Neural progenitor cell (in vitro differentiated cells): ENCODE measurements around the gene MRPL24. TPM values are rescaled to one million over a fixed set of nuclear protein-coding genes. Genes with fewer than 3 reads are reported as not detected.

Experiments used
- DNase-seq: peaks from one replicate; pipeline ENCODE4 v3.0.0-alpha.2; 2016; ENCODE audit warnings: low spot score
- H2AFZ ChIP-seq: fragments of 200-600 bp; sonication (generic); replicated peaks from 2 replicates; pipeline ENCODE4 v1.6.1; 2016; ENCODE audit warnings: antibody characterized with exemption
- H3F3A ChIP-seq: fragments of 200-600 bp; sonication (generic); 2 replicates; pipeline ENCODE4 v1.6.1; 2016; ENCODE audit warnings: antibody characterized with exemption, low read depth
- H3K27ac ChIP-seq: fragments of 200-600 bp; sonication (generic); 2 replicates; pipeline ENCODE4 v1.5.1; 2016; ENCODE audit warnings: mild to moderate bottlenecking
- H3K27me3 ChIP-seq: fragments of 200-600 bp; sonication (generic); 2 replicates; pipeline ENCODE4 v1.6.1; 2016; ENCODE audit warnings: mild to moderate bottlenecking, moderate library complexity
- H3K36me3 ChIP-seq: fragments of 200-600 bp; sonication (generic); 2 replicates; pipeline ENCODE4 v1.5.1; 2016
- H3K4me1 ChIP-seq: fragments of 200-600 bp; sonication (generic); 2 replicates; pipeline ENCODE4 v1.6.1; 2016; ENCODE audit warnings: mixed run types
- H3K4me2 ChIP-seq: fragments of 200-600 bp; sonication (generic); 2 replicates; pipeline ENCODE4 v1.6.1; 2016
- H3K4me3 ChIP-seq: fragments of 200-600 bp; sonication (generic); 2 replicates; pipeline ENCODE4 v1.5.1; 2016
- H3K79me2 ChIP-seq: fragments of 200-600 bp; sonication (generic); 2 replicates; pipeline ENCODE4 v1.6.1; 2016; ENCODE audit warnings: low read depth
- H3K9ac ChIP-seq: fragments of 200-600 bp; sonication (generic); 2 replicates; pipeline ENCODE4 v1.6.1; 2016
- H3K9me3 ChIP-seq: fragments of 200-600 bp; sonication (generic); 2 replicates; pipeline ENCODE4 v1.5.1; 2016; ENCODE audit warnings: low read depth
- H4K20me1 ChIP-seq: fragments of 200-600 bp; sonication (generic); 2 replicates; pipeline ENCODE4 v1.6.1; 2016; ENCODE audit warnings: low read depth
- H3K27ac Mint-ChIP-seq: 3 replicates; pipeline ENCODE4 v1.8.0; 2021; ENCODE audit warnings: mixed read lengths
- H3K27me3 Mint-ChIP-seq: 2 replicates; pipeline ENCODE4 v1.8.0; 2022; ENCODE audit warnings: low read depth, mild to moderate bottlenecking, inconsistent platforms, moderate library complexity, mixed read lengths; ENCODE audit not compliant: insufficient read depth
- H3K36me3 Mint-ChIP-seq: 3 replicates; pipeline ENCODE4 v1.8.0; 2021; ENCODE audit warnings: mixed read lengths
- H3K4me1 Mint-ChIP-seq: 3 replicates; pipeline ENCODE4 v1.8.0; 2021; ENCODE audit warnings: mixed read lengths
- H3K4me3 Mint-ChIP-seq: 3 replicates; pipeline ENCODE4 v1.8.0; 2021; ENCODE audit warnings: mild to moderate bottlenecking, moderate library complexity, mixed read lengths
- H3K9me3 Mint-ChIP-seq: 3 replicates; pipeline ENCODE4 v1.8.0; 2020; ENCODE audit warnings: mixed read lengths
- EZH2 ChIP-seq: fragments of 200-600 bp; sonication (generic); IDR thresholded peaks from 2 replicates; pipeline ENCODE4 v1.6.1; 2017; ENCODE audit warnings: antibody characterized with exemption, mild to moderate bottlenecking, moderate library complexity
- EZH2phosphoT487 ChIP-seq: fragments of 200-600 bp; sonication (generic); IDR thresholded peaks from 2 replicates; pipeline ENCODE4 v1.6.1; 2017; ENCODE audit warnings: antibody characterized with exemption
- total RNA-seq: library from RNA; depleted of rRNA; stranded (reverse); fragments of >200 nt; gene quantifications from 2 replicates; pipeline ENCODE4 v1.2.3, GENCODE V29; 2015; ENCODE audit warnings: low replicate concordance
- TF ChIP-seq, protein P1 (sequence below): fragments of 200-600 bp; sonication (generic); IDR thresholded peaks from 2 replicates; pipeline ENCODE4 v1.5.1; 2017; ENCODE audit warnings: antibody characterized with exemption, mild to moderate bottlenecking

Gene MRPL24
- total RNA-seq, 1 donor from 2014 or later, result 21.4 TPM

GRCh38 chr1:156751451-156751756, 10.5 kb upstream of the MRPL24 start, which contains the start of gene HDGF:
HDGF (minus strand) TSS chr1:156751675; CDS start chr1:156751429, 246 bp downstream.
- Histone ChIP-seq H3K27ac (peak within 1 kb of the TSS; percentile 90), H3K4me1 (peaks cover 32% of the 10 kb centered on the region), H3K4me3 (peak within 1 kb of the TSS; percentile 100), H3F3A (peaks cover 47% of the 10 kb centered on the region), H3K79me2 (peaks cover 84% of the 10 kb centered on the region), H4K20me1 (peaks cover 14% of the 10 kb centered on the region), H3K36me3 (no peaks in the 10 kb centered on the region), H3K4me2 (peak within 1 kb of the TSS; percentile 100), H3K9ac (peak within 1 kb of the TSS; percentile 96), H2AFZ (peak within 1 kb of the TSS; percentile 95), H3K9me3 (no peaks in the 10 kb centered on the region), H3K27me3 (no peaks in the 10 kb centered on the region)
- Mint-ChIP-seq H3K9me3 (no peaks in the 10 kb centered on the region), H3K36me3 (peaks cover 3% of the 10 kb centered on the region), H3K27me3 (peaks cover 2% of the 10 kb centered on the region), H3K4me1 (peaks cover 52% of the 10 kb centered on the region), H3K27ac (peak within 1 kb of the TSS; percentile 99), H3K4me3 (peak within 1 kb of the TSS; percentile 100)
- TF ChIP-seq EZH2phosphoT487 (no peak), EZH2 (no peak)
- TF ChIP-seq, protein P1, sequence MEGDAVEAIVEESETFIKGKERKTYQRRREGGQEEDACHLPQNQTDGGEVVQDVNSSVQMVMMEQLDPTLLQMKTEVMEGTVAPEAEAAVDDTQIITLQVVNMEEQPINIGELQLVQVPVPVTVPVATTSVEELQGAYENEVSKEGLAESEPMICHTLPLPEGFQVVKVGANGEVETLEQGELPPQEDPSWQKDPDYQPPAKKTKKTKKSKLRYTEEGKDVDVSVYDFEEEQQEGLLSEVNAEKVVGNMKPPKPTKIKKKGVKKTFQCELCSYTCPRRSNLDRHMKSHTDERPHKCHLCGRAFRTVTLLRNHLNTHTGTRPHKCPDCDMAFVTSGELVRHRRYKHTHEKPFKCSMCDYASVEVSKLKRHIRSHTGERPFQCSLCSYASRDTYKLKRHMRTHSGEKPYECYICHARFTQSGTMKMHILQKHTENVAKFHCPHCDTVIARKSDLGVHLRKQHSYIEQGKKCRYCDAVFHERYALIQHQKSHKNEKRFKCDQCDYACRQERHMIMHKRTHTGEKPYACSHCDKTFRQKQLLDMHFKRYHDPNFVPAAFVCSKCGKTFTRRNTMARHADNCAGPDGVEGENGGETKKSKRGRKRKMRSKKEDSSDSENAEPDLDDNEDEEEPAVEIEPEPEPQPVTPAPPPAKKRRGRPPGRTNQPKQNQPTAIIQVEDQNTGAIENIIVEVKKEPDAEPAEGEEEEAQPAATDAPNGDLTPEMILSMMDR, result no peak
- DNase-seq, result no peak

- H3K4me1 ChIP-seq, result peaks cover 37% of the 10 kb centered on the region
Measured at GRCh38 chr1:156750711-156751450, 10.0 kb upstream of the MRPL24 start.

GRCh38 chr1:156750191-156750672, 9.3 kb upstream of the MRPL24 start:
- peak overlapping the region; percentile 7 for H3K27ac ChIP-seq
- no peaks in the 10 kb centered on the region for H3K9me3 ChIP-seq
- H3K9ac ChIP-seq, result peak overlapping the region; percentile 85
- peak overlapping the region; percentile 100 for H3K4me2 ChIP-seq
- H3K4me1 ChIP-seq, result peaks cover 43% of the 10 kb centered on the region
- no peak for DNase-seq
- H2AFZ ChIP-seq, result no peak overlapping the region
- no peaks in the 10 kb centered on the region for H3K36me3 ChIP-seq
- Mint-ChIP-seq H3K4me3 (peak overlapping the region; percentile 100), H3K9me3 (no peaks in the 10 kb centered on the region), H3K36me3 (peaks cover 6% of the 10 kb centered on the region), H3K4me1 (peaks cover 64% of the 10 kb centered on the region), H3K27ac (peak overlapping the region; percentile 99), H3K27me3 (peaks cover 4% of the 10 kb centered on the region)
- no peaks in the 10 kb centered on the region for H3K27me3 ChIP-seq
- H3F3A ChIP-seq, result peaks cover 59% of the 10 kb centered on the region
- H4K20me1 ChIP-seq, result peaks cover 25% of the 10 kb centered on the region
- peak overlapping the region; percentile 100 for H3K4me3 ChIP-seq
- H3K79me2 ChIP-seq, result peaks cover 86% of the 10 kb centered on the region
- TF ChIP-seq EZH2phosphoT487 (no peak), EZH2 (no peak)
- TF ChIP-seq, protein P1, result no peak

More at GRCh38 chr1:156750711-156751450, 10.0 kb upstream of the MRPL24 start:
- peak; percentile 77 for DNase-seq
- Histone ChIP-seq H3K27me3 (no peaks in the 10 kb centered on the region), H3K4me2 (peak overlapping the region; percentile 100), H3K4me3 (peak overlapping the region; percentile 100), H2AFZ (no peak overlapping the region), H3K36me3 (no peaks in the 10 kb centered on the region), H3K9me3 (no peaks in the 10 kb centered on the region), H3F3A (peaks cover 52% of the 10 kb centered on the region), H3K27ac (peak overlapping the region; percentile 7), H3K79me2 (peaks cover 84% of the 10 kb centered on the region), H3K9ac (peak overlapping the region; percentile 85), H4K20me1 (peaks cover 19% of the 10 kb centered on the region)
- Mint-ChIP-seq H3K9me3 (no peaks in the 10 kb centered on the region), H3K27me3 (peaks cover 2% of the 10 kb centered on the region), H3K27ac (peak overlapping the region; percentile 99), H3K36me3 (peaks cover 3% of the 10 kb centered on the region), H3K4me3 (peak overlapping the region; percentile 100), H3K4me1 (peaks cover 57% of the 10 kb centered on the region)
- TF ChIP-seq EZH2phosphoT487, result no peak
- TF ChIP-seq, protein P1, result no peak
